ENCODE data around the gene COX4I1. TPM values are rescaled to one million over a fixed set of nuclear protein-coding genes. Genes with fewer than 3 reads are reported as not detected.

COX4I1 gene
- total RNA-seq, 2 donors from 2014 or later = 436 to 471 TPM

GRCh38 chr16:85843471-85844168 lies 44.1 kb downstream of the COX4I1 start:
- no peak overlapping the region for H3K9ac ChIP-seq (ENCODE audit: extremely low read depth, low read length, poor library complexity, severe bottlenecking)
- Mint-ChIP-seq H3K4me1 (no peaks in the 10 kb centered on the region), H3K27me3 (ENCODE audit: insufficient read depth) (peaks cover 1% of the 10 kb centered on the region), H3K4me3 (no peak overlapping the region), H3K36me3 (ENCODE audit: low read depth) (no peaks in the 10 kb centered on the region), H3K27ac (no peak overlapping the region), H3K9me3 (no peaks in the 10 kb centered on the region)
- no peaks in the 10 kb centered on the region for H3K27me3 ChIP-seq (ENCODE audit: control insufficient read depth, insufficient read depth, low read length, poor library complexity, severe bottlenecking)
- no peak overlapping the region for H3K4me3 ChIP-seq (ENCODE audit: low read length)
- DNase-seq = no peak
- H3K4me1 ChIP-seq (ENCODE audit: control insufficient read depth, insufficient read depth, low read length) = no peaks in the 10 kb centered on the region
- no peak overlapping the region for H3K27ac ChIP-seq (ENCODE audit: low read depth, low read length)
- 91 to 94% methylated on average over 4 to 11 of the region's 11 CpGs for WGBS, 2 experiments (ENCODE audit: insufficient coverage in 1 of 2, insufficient read length in 1 of 2)
- TF ChIP-seq CTCF (conservative IDR thresholded peaks at IDR 0.05) = no peak
- H3K9me3 ChIP-seq (ENCODE audit: control insufficient read depth, low read length) = no peaks in the 10 kb centered on the region
- no peaks in the 10 kb centered on the region for H3K36me3 ChIP-seq (ENCODE audit: control insufficient read depth, insufficient read depth, low read length)

- DNase-seq = no peak
- Histone ChIP-seq H3K36me3 (ENCODE audit: control insufficient read depth, insufficient read depth, low read length) (no peaks in the 10 kb centered on the region), H3K4me3 (ENCODE audit: low read length) (no peak overlapping the region), H3K27ac (ENCODE audit: low read depth, low read length) (no peak overlapping the region), H3K4me1 (ENCODE audit: control insufficient read depth, insufficient read depth, low read length) (no peaks in the 10 kb centered on the region), H3K9ac (ENCODE audit: extremely low read depth, low read length, poor library complexity, severe bottlenecking) (no peak overlapping the region), H3K9me3 (ENCODE audit: control insufficient read depth, low read length) (no peaks in the 10 kb centered on the region), H3K27me3 (ENCODE audit: control insufficient read depth, insufficient read depth, low read length, poor library complexity, severe bottlenecking) (no peaks in the 10 kb centered on the region)
- no peak overlapping the region for H3K27ac Mint-ChIP-seq
- no peak for TF ChIP-seq CTCF (conservative IDR thresholded peaks at IDR 0.05)
- no peaks in the 10 kb centered on the region for H3K4me1 Mint-ChIP-seq
- no peaks in the 10 kb centered on the region for H3K36me3 Mint-ChIP-seq (ENCODE audit: low read depth)
- H3K9me3 Mint-ChIP-seq = no peaks in the 10 kb centered on the region
- no peak overlapping the region for H3K4me3 Mint-ChIP-seq
- peaks cover 1% of the 10 kb centered on the region for H3K27me3 Mint-ChIP-seq (ENCODE audit: insufficient read depth)
Observed at GRCh38 chr16:85844169-85844481, 44.6 kb downstream of the COX4I1 start.

- H3K36me3 ChIP-seq (ENCODE audit: control insufficient read depth, insufficient read depth, low read length) = no peaks in the 10 kb centered on the region
- H3K27ac Mint-ChIP-seq = no peak overlapping the region
- no peak for DNase-seq
Observed at GRCh38 chr16:85844786-85845185, 45.3 kb downstream of the COX4I1 start.

More at GRCh38 chr16:85844786-85845185, 45.3 kb downstream of the COX4I1 start:
- no peak overlapping the region for H3K4me3 Mint-ChIP-seq
- Histone ChIP-seq H3K4me3 (ENCODE audit: low read length) (no peak overlapping the region), H3K27me3 (ENCODE audit: control insufficient read depth, insufficient read depth, low read length, poor library complexity, severe bottlenecking) (no peaks in the 10 kb centered on the region), H3K4me1 (ENCODE audit: control insufficient read depth, insufficient read depth, low read length) (no peaks in the 10 kb centered on the region), H3K9me3 (ENCODE audit: control insufficient read depth, low read length) (no peaks in the 10 kb centered on the region), H3K27ac (ENCODE audit: low read depth, low read length) (no peak overlapping the region), H3K9ac (ENCODE audit: extremely low read depth, low read length, poor library complexity, severe bottlenecking) (no peak overlapping the region)
- TF ChIP-seq CTCF (conservative IDR thresholded peaks at IDR 0.05) = no peak
- H3K4me1 Mint-ChIP-seq = no peaks in the 10 kb centered on the region
- WGBS, 2 experiments (ENCODE audit: insufficient coverage in 1 of 2, insufficient read length in 1 of 2) = 79 to 84% methylated on average over 13 to 15 of the region's 15 CpGs
- H3K9me3 Mint-ChIP-seq = no peaks in the 10 kb centered on the region
- peaks cover 1% of the 10 kb centered on the region for H3K27me3 Mint-ChIP-seq (ENCODE audit: insufficient read depth)
- no peaks in the 10 kb centered on the region for H3K36me3 Mint-ChIP-seq (ENCODE audit: low read depth)

Measured in endodermal cell (in vitro differentiated cells).